PFSK-1 (cell line): ENCODE results near the gene TPM3.

Source experiments
- FOXP2 ChIP-seq: optimal IDR thresholded peaks from 2 replicates; pipeline ENCODE3; 2011; ENCODE audit warnings: borderline replicate concordance, control low read depth, inconsistent platforms; ENCODE audit not compliant: insufficient read depth; ENCODE audit errors: extremely low read length, extremely low read depth
- POLR2AphosphoS5 ChIP-seq: IDR thresholded peaks from 2 replicates; pipeline ENCODE4 v1.6.1; 2012; ENCODE audit warnings: low read depth, mild to moderate bottlenecking, control low read depth, low read length, moderate library complexity
- SIN3A ChIP-seq: IDR thresholded peaks from 2 replicates; pipeline ENCODE4 v1.6.1; 2012; ENCODE audit warnings: mild to moderate bottlenecking, low read length, moderate library complexity, borderline replicate concordance; ENCODE audit not compliant: insufficient read depth
- TAF1 ChIP-seq: IDR thresholded peaks from 2 replicates; pipeline ENCODE4 v1.6.1; 2012; ENCODE audit warnings: low read length, control low read depth, borderline replicate concordance; ENCODE audit not compliant: insufficient read depth
- TF ChIP-seq, protein P1 (sequence below), 2 experiments: IDR thresholded peaks; 2 replicates each; pipeline versions ENCODE4 v1.6.1 to v1.8.0; 2011 to 2012; ENCODE audit warnings: low read depth in 2 of 2, low read length in 2 of 2, control low read depth in 1 of 2, inconsistent platforms in 1 of 2, mild to moderate bottlenecking in 1 of 2, moderate library complexity in 1 of 2; ENCODE audit not compliant: insufficient read depth in 1 of 2

- TF ChIP-seq POLR2AphosphoS5 (no peak), TAF1 (no peak), FOXP2 (no peak), SIN3A (no peak)
- TF ChIP-seq, protein P1, sequence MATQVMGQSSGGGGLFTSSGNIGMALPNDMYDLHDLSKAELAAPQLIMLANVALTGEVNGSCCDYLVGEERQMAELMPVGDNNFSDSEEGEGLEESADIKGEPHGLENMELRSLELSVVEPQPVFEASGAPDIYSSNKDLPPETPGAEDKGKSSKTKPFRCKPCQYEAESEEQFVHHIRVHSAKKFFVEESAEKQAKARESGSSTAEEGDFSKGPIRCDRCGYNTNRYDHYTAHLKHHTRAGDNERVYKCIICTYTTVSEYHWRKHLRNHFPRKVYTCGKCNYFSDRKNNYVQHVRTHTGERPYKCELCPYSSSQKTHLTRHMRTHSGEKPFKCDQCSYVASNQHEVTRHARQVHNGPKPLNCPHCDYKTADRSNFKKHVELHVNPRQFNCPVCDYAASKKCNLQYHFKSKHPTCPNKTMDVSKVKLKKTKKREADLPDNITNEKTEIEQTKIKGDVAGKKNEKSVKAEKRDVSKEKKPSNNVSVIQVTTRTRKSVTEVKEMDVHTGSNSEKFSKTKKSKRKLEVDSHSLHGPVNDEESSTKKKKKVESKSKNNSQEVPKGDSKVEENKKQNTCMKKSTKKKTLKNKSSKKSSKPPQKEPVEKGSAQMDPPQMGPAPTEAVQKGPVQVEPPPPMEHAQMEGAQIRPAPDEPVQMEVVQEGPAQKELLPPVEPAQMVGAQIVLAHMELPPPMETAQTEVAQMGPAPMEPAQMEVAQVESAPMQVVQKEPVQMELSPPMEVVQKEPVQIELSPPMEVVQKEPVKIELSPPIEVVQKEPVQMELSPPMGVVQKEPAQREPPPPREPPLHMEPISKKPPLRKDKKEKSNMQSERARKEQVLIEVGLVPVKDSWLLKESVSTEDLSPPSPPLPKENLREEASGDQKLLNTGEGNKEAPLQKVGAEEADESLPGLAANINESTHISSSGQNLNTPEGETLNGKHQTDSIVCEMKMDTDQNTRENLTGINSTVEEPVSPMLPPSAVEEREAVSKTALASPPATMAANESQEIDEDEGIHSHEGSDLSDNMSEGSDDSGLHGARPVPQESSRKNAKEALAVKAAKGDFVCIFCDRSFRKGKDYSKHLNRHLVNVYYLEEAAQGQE (IDR thresholded peaks at IDR 0.05; ENCODE audit: insufficient read depth in 1 of 2, low read depth in 2 of 2, low read length in 2 of 2): no peak
Observed at GRCh38 chr1:154223621-154224020, 31.7 kb upstream of the TPM3 start.
